ENCODE results near the gene MRPL47. TPM values are rescaled to one million over a fixed set of nuclear protein-coding genes. Genes with fewer than 3 reads are reported as not detected.

The MRPL47 gene
- total and polyA plus RNA-seq, 10 of the 15 experiments (the other 5 are each of a cell fraction or from before 2014, with no cell fraction given) = 40.6 to 237 (median 73.9) TPM

- TF ChIP-seq TCF3 (IDR thresholded peaks at IDR 0.05; ENCODE audit: borderline replicate concordance, insufficient read depth, low read depth, low read length) (no peak), JUNB (IDR thresholded peaks at IDR 0.05) (no peak)
- no peak overlapping the region for H3K9ac ChIP-seq (ENCODE audit: control insufficient read depth, insufficient read depth, low read length)
- in situ Hi-C loops (cut with MboI) (no loop called here), intact Hi-C loops (cut with micrococcal nuclease; ENCODE audit: unreplicated experiment) (no loop called here)
- ChIA-PET SMC1A (ENCODE audit: uncharacterized antibody, unreplicated experiment) (interaction anchor here (1.1 kb wide), 1 partner anchor 14 kb away, joined by 4 read pairs; the partner anchor contains the start of genes MRPL47 and NDUFB5), POLR2A (interaction anchor here (0.6 to 1.0 kb wide), 2 partner anchors 28 to 864 kb away, joined by 3 to 4 read pairs; partner anchors contain the start of gene ACTL6A), CTCF (interaction anchor here (0.9 kb wide), 1 partner anchor 15 kb away, joined by 4 read pairs; no protein-coding TSS in a partner anchor), RAD21 (ENCODE audit: unreplicated experiment) (interaction anchor here (0.7 kb wide), 1 partner anchor 12 kb away, joined by 3 read pairs; no protein-coding TSS in a partner anchor)
- H3K27ac ChIP-seq (ENCODE audit: control insufficient read depth, insufficient read depth) = no peak overlapping the region
- H3K9me3 ChIP-seq (replicated peaks; ENCODE audit: control insufficient read depth, insufficient read depth, low read length) = no peaks in the 10 kb centered on the region
- 68% methylated on average over 2 of the region's 2 CpGs for WGBS (ENCODE audit: insufficient coverage, insufficient replicate concordance, low lambda C conversion rate, missing lambda C conversion rate)
- H3K4me1 ChIP-seq (ENCODE audit: control insufficient read depth, insufficient read depth, low read length) = no peaks in the 10 kb centered on the region
- no peaks in the 10 kb centered on the region for H4K20me1 ChIP-seq (ENCODE audit: control insufficient read depth, insufficient read depth)
- H3K4me3 ChIP-seq = no peak overlapping the region
- DNase-seq (ENCODE audit: low read depth, low spot score) = no peak
- H3K79me2 ChIP-seq (ENCODE audit: control insufficient read depth, insufficient read depth, low read length) = no peaks in the 10 kb centered on the region
- H3K36me3 ChIP-seq (ENCODE audit: control insufficient read depth in 2 of 2, insufficient read depth in 2 of 2, low read length in 1 of 2) = peaks cover 0 to 13% of the 10 kb centered on the region in 2 experiments
- no peak overlapping the region for H3K4me2 ChIP-seq (ENCODE audit: control insufficient read depth, insufficient read depth)
- BruUV-seq (replicated peaks) = no TSS peak
- FAIRE-seq = no peak
- H2AFZ ChIP-seq (ENCODE audit: control insufficient read depth, low read depth, low read length) = no peak overlapping the region
- no peak for ATAC-seq
- H3K27me3 ChIP-seq (replicated peaks in 1 of 2; ENCODE audit: control insufficient read depth in 2 of 2, insufficient read depth in 2 of 2, low read length in 1 of 2) = no peaks in the 10 kb centered on the region
These were observed 13.8 kb downstream of the MRPL47 start for GRCh38 chr3:179590669-179591068.

GRCh38 chr3:179589143-179589542, 15.3 kb downstream of the MRPL47 start:
- Histone ChIP-seq H2AFZ (ENCODE audit: control insufficient read depth, low read depth, low read length) (no peak overlapping the region), H4K20me1 (ENCODE audit: control insufficient read depth, insufficient read depth) (no peaks in the 10 kb centered on the region), H3K4me2 (ENCODE audit: control insufficient read depth, insufficient read depth) (no peak overlapping the region), H3K9me3 (replicated peaks; ENCODE audit: control insufficient read depth, insufficient read depth, low read length) (no peaks in the 10 kb centered on the region), H3K79me2 (ENCODE audit: control insufficient read depth, insufficient read depth, low read length) (no peaks in the 10 kb centered on the region), H3K27ac (ENCODE audit: control insufficient read depth, insufficient read depth) (no peak overlapping the region), H3K27me3 (replicated peaks in 1 of 2; ENCODE audit: control insufficient read depth in 2 of 2, insufficient read depth in 2 of 2, low read length in 1 of 2) (no peaks in the 10 kb centered on the region), H3K4me1 (ENCODE audit: control insufficient read depth, insufficient read depth, low read length) (no peaks in the 10 kb centered on the region), H3K4me3 (no peak overlapping the region), H3K9ac (ENCODE audit: control insufficient read depth, insufficient read depth, low read length) (no peak overlapping the region), H3K36me3 (ENCODE audit: control insufficient read depth in 2 of 2, insufficient read depth in 2 of 2, low read length in 1 of 2) (peaks cover 0 to 15% of the 10 kb centered on the region in 2 experiments)
- ChIA-PET CTCF (interaction anchor here (1.0 kb wide), 1 partner anchor 10 kb away, joined by 3 read pairs; no protein-coding TSS in a partner anchor), RAD21 (ENCODE audit: unreplicated experiment) (no interaction called here), SMC1A (ENCODE audit: uncharacterized antibody, unreplicated experiment) (interaction anchor here (0.7 kb wide), 1 partner anchor 310 kb away, joined by 3 read pairs; no protein-coding TSS in a partner anchor), POLR2A (interaction anchor here (0.6 kb wide), 1 partner anchor 304 kb away, joined by 3 read pairs; no protein-coding TSS in a partner anchor)
- ATAC-seq = peak; percentile 66
- intact Hi-C loops (cut with micrococcal nuclease; ENCODE audit: unreplicated experiment) (no loop called here), in situ Hi-C loops (cut with MboI) (no loop called here)
- DNase-seq (ENCODE audit: low read depth, low spot score) = no peak
- no peak for FAIRE-seq
- BruUV-seq (replicated peaks) = no TSS peak
- peak; percentile 35; the same call in 1 of the 2 replicates for TF ChIP-seq NR2F1 (conservative IDR thresholded peaks at IDR 0.05)
- TF ChIP-seq BHLHE40 (IDR thresholded peaks at IDR 0.05; ENCODE audit: borderline replicate concordance in 1 of 2, low read depth in 2 of 2, low read length in 1 of 2) = no peak
- TF ChIP-seq MEF2A (IDR thresholded peaks at IDR 0.05; ENCODE audit: insufficient read depth, low read depth, low read length) = peak; percentile 88
- 0 out of 2 replicates have a peak, but pooled peaks have one; percentile 13 for TF ChIP-seq CREB1 (IDR thresholded peaks at IDR 0.05; ENCODE audit: low read depth)
- TF ChIP-seq RUNX3 (IDR thresholded peaks at IDR 0.05; ENCODE audit: low read length) = 0 out of 2 replicates have a peak, but pooled peaks have one; percentile 31
- peak; percentile 47; the same call in 1 of the 2 replicates for TF ChIP-seq FOXM1 (IDR thresholded peaks at IDR 0.05; ENCODE audit: low read depth, low read length)
- no peak for TF ChIP-seq POLR2AphosphoS5 (IDR thresholded peaks at IDR 0.05; ENCODE audit: low read length)
- peak; percentile 63 for TF ChIP-seq NFIC (IDR thresholded peaks at IDR 0.05; ENCODE audit: low read depth, low read length)
- TF ChIP-seq MEF2B (IDR thresholded peaks at IDR 0.05; ENCODE audit: partially characterized antibody, poor library complexity, severe bottlenecking) = peak; percentile 16
- no peak for TF ChIP-seq ESRRA (IDR thresholded peaks at IDR 0.05; ENCODE audit: low read length)
- TF ChIP-seq IKZF2 (IDR thresholded peaks at IDR 0.05) = peak in 1 of 2 experiments; percentile 25; a peak in 1 of 4 replicates
- TF ChIP-seq ZNF274 (IDR thresholded peaks at IDR 0.05; ENCODE audit: insufficient read depth, insufficient read length) = no peak
- no peak for TF ChIP-seq IRF3 (IDR thresholded peaks at IDR 0.05)
- TF ChIP-seq JUNB (IDR thresholded peaks at IDR 0.05) = peak; percentile 82

Measured in GM12878 (cell line).